Ovary (tissue), 3 donors: ENCODE measurements around the gene SUN1.

ENCODE experiments used
- CTCF ChIP-seq, 3 donors: fragments of 450-650 bp in 2 of 3; fragments of 200-600 bp in 1 of 3; IDR thresholded peaks; one replicate each; pipeline versions ENCODE4 v1.5.1 to v1.8.0; 2016 to 2022; ENCODE audit warnings: antibody characterized with exemption in 3 of 3, mild to moderate bottlenecking in 1 of 3
- EP300 ChIP-seq: sonication (generic); formaldehyde crosslinking; IDR thresholded peaks from one replicate; pipeline ENCODE4 v1.6.1; 2017; ENCODE audit warnings: antibody characterized with exemption
- POLR2A ChIP-seq: fragments of 450-650 bp; IDR thresholded peaks from one replicate; pipeline ENCODE4 v1.6.1; 2017; ENCODE audit warnings: antibody characterized with exemption, mild to moderate bottlenecking, moderate library complexity
- donor health status: DM: no; HTN: no; CAD: no.

- TF ChIP-seq CTCF (IDR thresholded peaks at IDR 0.05) (no peak), POLR2A (no peak), EP300 (no peak)
These were observed 47.3 kb upstream of the SUN1 start for GRCh38 chr7:784971-785370.
